Peyer's patch (tissue), 4 donors: Measurements from ENCODE around the gene SH2D6. TPM values are rescaled to one million over a fixed set of nuclear protein-coding genes. Genes with fewer than 3 reads are reported as not detected.

Source experiments
- DNase-seq, 3 donors: peaks; one replicate each; pipeline ENCODE4 v3.0.0-alpha.2; 2017 to 2019
- H3K27ac ChIP-seq, 4 donors: fragments of 200-600 bp; sonication (generic); one replicate each; pipeline ENCODE4 v1.5.1; 2016 to 2019
- H3K27me3 ChIP-seq, 2 donors: fragments of 200-600 bp; sonication (generic); one replicate each; pipeline ENCODE4 v1.5.1; 2019
- H3K36me3 ChIP-seq, 3 donors: fragments of 200-600 bp; sonication (generic); one replicate each; pipeline ENCODE4 v1.5.1; 2016 to 2019
- H3K4me1 ChIP-seq, 4 donors: fragments of 200-600 bp; sonication (generic); one replicate each; pipeline ENCODE4 v1.5.1; 2016 to 2019
- H3K4me3 ChIP-seq, 4 donors: fragments of 200-600 bp; sonication (generic); 1 replicate in 3 of 4; 2 replicates in 1 of 4; pipeline ENCODE4 v1.5.1; 2016 to 2019; ENCODE audit warnings: mild to moderate bottlenecking in 1 of 4
- H3K9me3 ChIP-seq, 4 donors: fragments of 200-600 bp; sonication (generic); one replicate each; pipeline ENCODE4 v1.5.1; 2016 to 2019; ENCODE audit warnings: mild to moderate bottlenecking in 1 of 4
- POLR2A ChIP-seq, 2 donors: fragments of 450-650 bp; IDR thresholded peaks; one replicate each; pipeline ENCODE4 v1.5.1; 2017; ENCODE audit warnings: antibody characterized with exemption in 2 of 2, mild to moderate bottlenecking in 2 of 2, moderate library complexity in 2 of 2
- small RNA-seq, 2 donors: library from RNA; depleted of rRNA; stranded (forward); fragments of <200 nt; gene quantifications; one replicate each; pipeline ENCODE3, GENCODE V24; 2016
- total RNA-seq, 4 donors: library from RNA; depleted of rRNA; stranded (reverse); fragments of >200 nt; gene quantifications; one replicate each; pipeline ENCODE4 v1.1.0, GENCODE V29; 2016
- TF ChIP-seq, protein P1 (sequence below), 6 experiments: fragments of 450-650 bp in 4 of 6; fragments of 200-600 bp in 2 of 6; sonication (generic) in 1 of 6; IDR thresholded peaks; one replicate each; pipeline ENCODE4 v1.5.1; 2017 to 2019; ENCODE audit warnings: antibody characterized with exemption in 6 of 6, mild to moderate bottlenecking in 3 of 6, moderate library complexity in 1 of 6

SH2D6 gene
- total RNA-seq, 4 donors from 2014 or later, result 12.4 to 38.0 (median 15.2) TPM

DNA sequence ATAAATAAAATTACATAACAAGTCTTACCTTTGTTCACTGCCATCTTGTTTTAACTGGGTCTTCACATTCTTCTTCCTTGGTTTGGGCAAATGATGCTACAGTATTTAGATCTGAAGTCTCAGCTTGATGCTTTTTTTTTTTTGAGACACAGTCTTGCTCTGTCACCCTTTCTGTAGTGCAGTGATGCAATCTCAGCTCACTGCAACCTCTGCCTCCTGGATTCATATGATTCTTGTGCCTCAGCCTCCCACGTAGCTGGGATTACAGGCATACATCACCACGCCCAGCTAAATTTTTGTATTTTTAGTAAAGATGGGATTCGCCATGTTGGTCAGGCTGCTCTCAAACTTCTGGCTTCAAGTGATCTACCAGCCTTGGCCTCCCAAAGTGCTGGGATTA is 67.3 kb downstream of the SH2D6 start:
- H3K4me3 ChIP-seq, result no peak overlapping the region
- TF ChIP-seq, protein P1, sequence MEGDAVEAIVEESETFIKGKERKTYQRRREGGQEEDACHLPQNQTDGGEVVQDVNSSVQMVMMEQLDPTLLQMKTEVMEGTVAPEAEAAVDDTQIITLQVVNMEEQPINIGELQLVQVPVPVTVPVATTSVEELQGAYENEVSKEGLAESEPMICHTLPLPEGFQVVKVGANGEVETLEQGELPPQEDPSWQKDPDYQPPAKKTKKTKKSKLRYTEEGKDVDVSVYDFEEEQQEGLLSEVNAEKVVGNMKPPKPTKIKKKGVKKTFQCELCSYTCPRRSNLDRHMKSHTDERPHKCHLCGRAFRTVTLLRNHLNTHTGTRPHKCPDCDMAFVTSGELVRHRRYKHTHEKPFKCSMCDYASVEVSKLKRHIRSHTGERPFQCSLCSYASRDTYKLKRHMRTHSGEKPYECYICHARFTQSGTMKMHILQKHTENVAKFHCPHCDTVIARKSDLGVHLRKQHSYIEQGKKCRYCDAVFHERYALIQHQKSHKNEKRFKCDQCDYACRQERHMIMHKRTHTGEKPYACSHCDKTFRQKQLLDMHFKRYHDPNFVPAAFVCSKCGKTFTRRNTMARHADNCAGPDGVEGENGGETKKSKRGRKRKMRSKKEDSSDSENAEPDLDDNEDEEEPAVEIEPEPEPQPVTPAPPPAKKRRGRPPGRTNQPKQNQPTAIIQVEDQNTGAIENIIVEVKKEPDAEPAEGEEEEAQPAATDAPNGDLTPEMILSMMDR (IDR thresholded peaks at IDR 0.05), result no peak
- TF ChIP-seq POLR2A (IDR thresholded peaks at IDR 0.05), result no peak

More for the DNA sequence above, 67.3 kb downstream of the SH2D6 start:
- no peaks in the 10 kb centered on the region for H3K27me3 ChIP-seq
- no peaks in the 10 kb centered on the region for H3K36me3 ChIP-seq
- H3K9me3 ChIP-seq, result no peaks in the 10 kb centered on the region
- no peaks in the 10 kb centered on the region for H3K4me1 ChIP-seq
- no peak for DNase-seq
- H3K27ac ChIP-seq, result no peak overlapping the region

Small RNA genes lying within 50 kb of the gene (small RNA-seq; reads per million reads assigned to genes)
- gene AC062037.2 (0 reads per million in 2 donors), gene RF00019 (0 reads per million in 2 donors), gene RN7SL251P (0 reads per million in 2 donors)

Other genes starting within 250 kb of the SH2D6 start
- 100 to 1,000 TPM; 220 to 296 (median 250) TPM for gene TGOLN2, start 90.7 kb upstream of the SH2D6 start, total RNA-seq
- gene RETSAT, start 64.2 kb upstream of the SH2D6 start, total RNA-seq, result 100 to 1,000 TPM in 3 of 4 donors, 10 to 100 TPM in 1; 47.0 to 719 (median 473) TPM
- 10 to 100 TPM; 28.1 to 49.4 (median 45.8) TPM for gene ELMOD3, start 63.9 kb upstream of the SH2D6 start, total RNA-seq
- 10 to 100 TPM; 22.4 to 61.9 (median 33.2) TPM for gene CAPG, start 8.3 kb upstream of the SH2D6 start, total RNA-seq
- gene MAT2A, start 120.5 kb downstream of the SH2D6 start, total RNA-seq, result 100 to 1,000 TPM; 113 to 189 (median 140) TPM
- gene GGCX, start 142.8 kb downstream of the SH2D6 start, total RNA-seq, result 10 to 100 TPM; 21.3 to 38.0 (median 31.1) TPM
- gene VAMP8, start 158.9 kb downstream of the SH2D6 start, total RNA-seq, result 100 to 1,000 TPM in 2 of 4 donors, 10 to 100 TPM in 2; 75.1 to 189 (median 112) TPM
- 10 to 100 TPM in 3 of 4 donors, 1 to 10 TPM in 1; 6.5 to 18.2 (median 16.0) TPM for gene VAMP5, start 165.7 kb downstream of the SH2D6 start, total RNA-seq
- 100 to 1,000 TPM in 3 of 4 donors, 10 to 100 TPM in 1; 73.4 to 182 (median 134) TPM for gene RNF181, start 177.0 kb downstream of the SH2D6 start, total RNA-seq
- 10 to 100 TPM in 2 of 4 donors, 1 to 10 TPM in 2; 7.5 to 24.0 (median 15.5) TPM for gene TMEM150A, start 184.0 kb downstream of the SH2D6 start, total RNA-seq
- gene C2orf68, start 193.4 kb downstream of the SH2D6 start, total RNA-seq, result 10 to 100 TPM; 20.5 to 34.0 (median 25.9) TPM
- gene USP39, start 197.5 kb downstream of the SH2D6 start, total RNA-seq, result 100 to 1,000 TPM in 1 of 4 donors, 10 to 100 TPM in 3; 49.2 to 116 (median 64.6) TPM
- gene SFTPB, start 249.5 kb downstream of the SH2D6 start, total RNA-seq, result 1 to 10 TPM in 1 of 4 donors, not detected in 3; 1.7 TPM